ENCODE measurements around the gene NSD1.
A peak's percentile ranks its signal among the peaks of the same experiment; 100 is the strongest.
"Not testable (repeated sequence)": the region's sequence is repeated elsewhere in the genome, so short reads cannot be mapped to it uniquely, and the experiment has no call there.

The NSD1 gene

GRCh38 chr5:177177847-177178437, 44.4 kb downstream of the NSD1 start:
- not testable (repeated sequence) for DNase-seq

GRCh38 chr5:177178733-177179304, 45.2 kb downstream of the NSD1 start:
- no peak for DNase-seq

GRCh38 chr5:177179431-177179830, 45.9 kb downstream of the NSD1 start:
- no peak for DNase-seq

GRCh38 chr5:177183142-177183541, 49.6 kb downstream of the NSD1 start:
- no peak for DNase-seq

GRCh38 chr5:177183766-177184360, 50.3 kb downstream of the NSD1 start:
- no peak for DNase-seq

- DNase-seq = no peak
Observed at GRCh38 chr5:177185993-177186392, 52.4 kb downstream of the NSD1 start.

- no peak for DNase-seq
Observed at GRCh38 chr5:177186645-177187044, 53.1 kb downstream of the NSD1 start.

- no peak for DNase-seq
Observed at GRCh38 chr5:177188775-177189174, 55.2 kb downstream of the NSD1 start.

- DNase-seq = peak; percentile 16
Observed at GRCh38 chr5:177189416-177189815, 55.8 kb downstream of the NSD1 start.

- no peak for DNase-seq
Observed at GRCh38 chr5:177189965-177190364, 56.4 kb downstream of the NSD1 start.

- DNase-seq = peak; percentile 98
Observed at GRCh38 chr5:177194268-177194667, 60.7 kb downstream of the NSD1 start.

GRCh38 chr5:177195307-177195952, 61.9 kb downstream of the NSD1 start:
- DNase-seq = no peak

- DNase-seq = no peak
Observed at GRCh38 chr5:177198738-177199137, 65.2 kb downstream of the NSD1 start.

- DNase-seq = no peak
Observed at GRCh38 chr5:177204281-177204680, 70.7 kb downstream of the NSD1 start.

- no peak for DNase-seq
Observed at GRCh38 chr5:177209610-177210009, 76.0 kb downstream of the NSD1 start.

GRCh38 chr5:177212242-177212641, 78.7 kb downstream of the NSD1 start:
- DNase-seq = no peak

GRCh38 chr5:177220576-177220975, 87.0 kb downstream of the NSD1 start:
- no peak for DNase-seq

GRCh38 chr5:177222269-177222668, 88.7 kb downstream of the NSD1 start:
- no peak for DNase-seq

GRCh38 chr5:177225798-177226197, 92.2 kb downstream of the NSD1 start:
- DNase-seq = no peak

- no peak for DNase-seq
Observed at GRCh38 chr5:177226860-177227259, 93.3 kb downstream of the NSD1 start.

GRCh38 chr5:177228751-177229150, 95.2 kb downstream of the NSD1 start:
- DNase-seq = no peak

- no peak for DNase-seq
Observed at GRCh38 chr5:177230660-177231059, 97.1 kb downstream of the NSD1 start.

- DNase-seq = no peak
Observed at GRCh38 chr5:177231479-177232250, 98.1 kb downstream of the NSD1 start.

Measured in fibroblast of skin of right biceps (primary cell).